K562 (cell line): Measurements from ENCODE around the gene SPIRE1. TPM values are rescaled to one million over a fixed set of nuclear protein-coding genes. Genes with fewer than 3 reads are reported as not detected.
"Not testable (repeated sequence)": the region's sequence is repeated elsewhere in the genome, so short reads cannot be mapped to it uniquely, and the experiment has no call there.

Experiments used
- ATAC-seq: fragments of 200-7000 bp; cut with Tn5 transposase; 3 replicates; pipeline ENCODE4 v1.9.1; 2020; ENCODE audit warnings: moderate library complexity
- BruUV-seq: library from RNA; stranded (reverse); fragments of 400-500 nt; replicated peaks from 2 replicates; lab custom pipeline; 2021; lab: Mats Ljungman, UMichigan
- CTCF ChIA-PET: fragments of 300-600 bp; formaldehyde crosslinking; extraction: SDS; loops from one replicate; lab custom pipeline; 2021; ENCODE audit warnings: low intra/inter-chr PET ratio; lab: Yijun Ruan, JAX
- POLR2A ChIA-PET: fragments of 300-600, 350-650 bp; sonication (Branson Sonifier 250); formaldehyde crosslinking; extraction: SDS; loops from one replicate; lab custom pipeline; 2021; ENCODE audit warnings: antibody characterized with exemption, inconsistent platforms; lab: Yijun Ruan, JAX
- DNase-seq, 4 experiments: peaks; one replicate each; pipeline versions ENCODE4 v3.0.0 to v3.0.0-alpha.2; 2011 to 2018; ENCODE audit warnings: low spot score in 3 of 4, mixed read lengths in 3 of 4; ENCODE audit errors: extremely low read depth in 1 of 4
- FAIRE-seq: peaks from 2 replicates; lab custom pipeline; 2011; peaks lifted over from hg19 to GRCh38; lab: Jason Lieb, UNC
- H2AFZ ChIP-seq: 2 replicates; pipeline ENCODE4 v1.6.0; 2011; ENCODE audit warnings: low read depth, low read length, control low read depth, inconsistent platforms
- H3K27ac ChIP-seq: fragments of 200-600 bp; 3 replicates; pipeline ENCODE4 v1.8.0; 2011; ENCODE audit warnings: low read depth, mild to moderate bottlenecking, control low read depth, inconsistent platforms, low read length, moderate library complexity, mixed read lengths; ENCODE audit errors: extremely low read depth
- H3K27me3 ChIP-seq, 2 experiments: fragments of 300-600 bp in 1 of 2; 2 replicates in 1 of 2; 3 replicates in 1 of 2; pipeline versions ENCODE4 v1.6.0 to v1.8.0; 2011; ENCODE audit warnings: inconsistent platforms in 2 of 2, low read length in 2 of 2, mild to moderate bottlenecking in 1 of 2, mixed read lengths in 1 of 2, moderate library complexity in 1 of 2; ENCODE audit not compliant: control insufficient read depth in 2 of 2, insufficient read depth in 2 of 2
- H3K36me3 ChIP-seq: fragments of 300-600 bp; 3 replicates; pipeline ENCODE4 v1.8.0; 2011; ENCODE audit warnings: mild to moderate bottlenecking, low read length, inconsistent platforms; ENCODE audit not compliant: control insufficient read depth, insufficient read depth
- H3K4me1 ChIP-seq, 2 experiments: fragments of 200-600 bp in 1 of 2; replicated peaks in 1 of 2; 2 replicates in 1 of 2; 3 replicates in 1 of 2; pipeline versions ENCODE4 v1.5.1 to v1.8.0; 2011; ENCODE audit warnings: inconsistent platforms in 2 of 2, low read length in 2 of 2, mild to moderate bottlenecking in 1 of 2, mixed read lengths in 1 of 2, moderate library complexity in 1 of 2; ENCODE audit not compliant: control insufficient read depth in 2 of 2, insufficient read depth in 2 of 2
- H3K4me2 ChIP-seq: 2 replicates; pipeline ENCODE4 v1.6.1; 2011; ENCODE audit warnings: low read length, control low read depth, inconsistent platforms, mixed read lengths; ENCODE audit not compliant: insufficient read depth
- H3K4me3 ChIP-seq: fragments of 200-600 bp; sonication (generic), shearing (Covaris generic); 2 replicates; pipeline ENCODE4 v1.5.1; 2016; ENCODE audit warnings: control low read depth, inconsistent platforms
- H3K79me2 ChIP-seq: fragments of 200-600 bp; 3 replicates; pipeline ENCODE4 v1.8.0; 2011; ENCODE audit warnings: low read length, inconsistent platforms; ENCODE audit not compliant: control insufficient read depth, insufficient read depth
- H3K9ac ChIP-seq, 2 experiments: 2 replicates each; pipeline versions ENCODE4 v1.6.0 to v1.6.1; 2011; ENCODE audit warnings: low read depth in 2 of 2, low read length in 2 of 2, control low read depth in 1 of 2, inconsistent platforms in 1 of 2, mild to moderate bottlenecking in 1 of 2, mixed read lengths in 1 of 2; ENCODE audit not compliant: insufficient read depth in 1 of 2
- H3K9me1 ChIP-seq: one replicate; pipeline ENCODE4 v1.6.0; 2011; ENCODE audit warnings: inconsistent platforms, mild to moderate bottlenecking, low read length, moderate library complexity; ENCODE audit not compliant: control insufficient read depth, insufficient read depth
- H3K9me3 ChIP-seq: replicated peaks from 2 replicates; pipeline ENCODE4 v1.5.1; 2011; ENCODE audit warnings: low read depth, low read length, inconsistent platforms; ENCODE audit not compliant: control insufficient read depth, insufficient read depth
- H4K20me1 ChIP-seq: replicated peaks from 2 replicates; pipeline ENCODE4 v1.6.1; 2011; ENCODE audit warnings: low read length, inconsistent platforms, mixed read lengths; ENCODE audit not compliant: control insufficient read depth, insufficient read depth
- BCL6 ChIP-seq: fragments of 250-450 bp; sonication (Bioruptor Pico); IDR thresholded peaks from 2 replicates; pipeline ENCODE4 v1.4.0; 2020
- BRD4 ChIP-seq: fragments of 200-600 bp; sonication (generic); IDR thresholded peaks from 2 replicates; pipeline ENCODE4 v1.6.1; 2017; ENCODE audit warnings: inconsistent platforms
- CEBPB ChIP-seq: fragments of 450-650 bp; IDR thresholded peaks from 2 replicates; pipeline ENCODE4 v1.6.1; 2016; ENCODE audit warnings: missing genetic modification characterization, missing compliant biosample characterization
- ILF3 ChIP-seq: fragments of 450-650 bp; IDR thresholded peaks from 2 replicates; pipeline ENCODE4 v1.6.1; 2018; ENCODE audit warnings: antibody characterized with exemption, mild to moderate bottlenecking, moderate library complexity, borderline replicate concordance
- NFIC ChIP-seq: fragments of 450-650 bp; IDR thresholded peaks from 2 replicates; pipeline ENCODE4 v1.6.1; 2017; ENCODE audit warnings: mild to moderate bottlenecking, inconsistent platforms
- NFIX ChIP-seq: fragments of 250-450 bp; sonication (Bioruptor Pico); IDR thresholded peaks from 2 replicates; pipeline ENCODE4 v1.4.0; 2020; ENCODE audit warnings: low read depth, mild to moderate bottlenecking, moderate library complexity
- PHB ChIP-seq: fragments of 250-450 bp; sonication (Bioruptor Pico); IDR thresholded peaks from 2 replicates; pipeline ENCODE4 v1.5.0; 2021
- ZNF133 ChIP-seq: fragments of 250-450 bp; sonication (Bioruptor Pico); IDR thresholded peaks from 2 replicates; pipeline ENCODE4 v1.4.0; 2020; ENCODE audit warnings: mild to moderate bottlenecking
- WGBS: fragments of 100-300 bp; shearing (Covaris generic); methylation state at CpG from one replicate; pipeline ENCODE4 v1.1.6; 2016; ENCODE audit warnings: low coverage, mixed read lengths; ENCODE audit not compliant: insufficient coverage; ENCODE audit errors: missing lambda C conversion rate; 5-methylcytosine and 5-hydroxymethylcytosine counted together
- in situ Hi-C: fragments of 300-500 bp; cut with MboI; formaldehyde crosslinking; loops from 4 replicates; pipeline ENCODE4 v1.15.0; 2018; ENCODE audit warnings: inconsistent platforms, mixed read lengths
- intact Hi-C: fragments of 100-400 bp; cut with micrococcal nuclease; formaldehyde crosslinking; loops from 2 replicates; pipeline ENCODE4 v1.14.2; 2022
- polyA plus RNA-seq, 8 experiments: library from polyadenylated mRNA; depleted of rRNA in 4 of 8; stranded (reverse) in 5 of 8; unstranded in 3 of 8; fragments of >200 nt; fragmentation: Nextera tagmentation in 2 of 8; fragmentation: Illumina TruSeq in 1 of 8; extraction: Ambion mirVana in 2 of 8; extraction: Trizol in 1 of 8; gene quantifications; 2 replicates each; pipeline versions ENCODE4 v1.2.1 to v1.2.3, GENCODE V29; 2011 to 2014; ENCODE audit warnings: inconsistent platforms in 1 of 8, missing spikeins in 1 of 8
- total RNA-seq, 7 experiments: library from RNA; depleted of rRNA in 6 of 7; stranded (reverse); fragments of >200 nt in 6 of 7; fragmentation: Illumina TruSeq in 2 of 7; extraction: Trizol in 2 of 7; gene quantifications; 2 replicates each; pipeline versions ENCODE4 v1.2.1 to v1.2.3, GENCODE V29; 2011 to 2021; ENCODE audit warnings: low replicate concordance in 1 of 7

SPIRE1 gene
- total and polyA plus RNA-seq, 9 of the 15 experiments (the other 6 are each of a cell fraction or from before 2014, with no cell fraction given) = 2.9 to 14.0 (median 10.2) TPM

GRCh38 chr18:12564378-12564777 lies 93.5 kb downstream of the SPIRE1 start (continued):
- TF ChIP-seq CEBPB (tag) = no peak
- no peak for TF ChIP-seq BRD4
- no peak for TF ChIP-seq ZNF133
- TF ChIP-seq BCL6 (CRISPR knock-in tag) = no peak
- no peak for TF ChIP-seq ILF3
- no peak for TF ChIP-seq PHB (CRISPR knock-in tag)

DNA sequence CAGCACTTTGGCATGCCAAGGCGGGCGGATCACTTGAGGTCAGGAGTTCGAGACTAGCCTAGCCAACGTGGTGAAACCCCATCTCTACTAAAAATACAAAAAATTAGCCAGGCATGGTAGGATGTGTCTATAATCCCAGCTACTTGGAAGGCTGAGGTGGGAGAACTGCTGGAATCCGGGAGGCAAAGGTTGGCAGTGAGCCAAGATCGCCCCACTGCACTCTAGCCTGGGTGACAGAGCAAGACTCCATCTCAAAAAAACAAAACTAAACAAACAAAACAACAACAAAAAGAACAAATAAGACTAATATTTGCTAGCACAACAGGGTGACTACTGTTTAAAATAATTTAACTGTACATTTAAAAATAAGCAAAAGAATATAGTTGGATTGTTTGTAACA lies 97.3 kb downstream of the SPIRE1 start:
- H3K36me3 ChIP-seq, in situ Hi-C loops, H3K4me3 ChIP-seq, H2AFZ ChIP-seq, H3K27me3 ChIP-seq, ATAC-seq, H3K4me1 ChIP-seq, H3K9ac ChIP-seq, H3K4me2 ChIP-seq, CTCF ChIA-PET, H3K79me2 ChIP-seq, H3K27ac ChIP-seq, intact Hi-C loops, H4K20me1 ChIP-seq, DNase-seq, POLR2A ChIA-PET, FAIRE-seq, H3K9me1 ChIP-seq, H3K9me3 ChIP-seq: not testable (repeated sequence)
- WGBS = 54% methylated on average over 6 of the region's 6 CpGs
- TF ChIP-seq NFIX (CRISPR knock-in tag) = peak; percentile 74
- peak; percentile 94 for TF ChIP-seq NFIC
- TF ChIP-seq, all 486 proteins: peak for 2; not testable (repeated sequence) for 484
- not testable (repeated sequence) for BruUV-seq
